ENCODE results near the gene SLC8A2.

Gene SLC8A2

GRCh38 chr19:47503826-47504150, 32.1 kb upstream of the SLC8A2 start:
- DNase-seq = no peak

- no peak for DNase-seq
These were observed 31.6 kb upstream of the SLC8A2 start for GRCh38 chr19:47503130-47503825.

- no peak for DNase-seq
These were observed 28.5 kb upstream of the SLC8A2 start for GRCh38 chr19:47499863-47500830.

GRCh38 chr19:47499371-47499770, 27.7 kb upstream of the SLC8A2 start:
- no peak for DNase-seq

- no peak for DNase-seq
These were observed 26.9 kb upstream of the SLC8A2 start for GRCh38 chr19:47498561-47498960.

GRCh38 chr19:47497821-47498520, 26.3 kb upstream of the SLC8A2 start:
- no peak for DNase-seq

GRCh38 chr19:47497050-47497766, 25.5 kb upstream of the SLC8A2 start:
- no peak for DNase-seq

- DNase-seq = no peak
These were observed 24.0 kb upstream of the SLC8A2 start for GRCh38 chr19:47495478-47496372.

GRCh38 chr19:47494729-47495128, 23.0 kb upstream of the SLC8A2 start:
- DNase-seq = no peak

- no peak for DNase-seq
These were observed 22.5 kb upstream of the SLC8A2 start for GRCh38 chr19:47494211-47494547.

GRCh38 chr19:47493378-47494210, 21.9 kb upstream of the SLC8A2 start:
- DNase-seq = no peak

- no peak for DNase-seq
These were observed 21.1 kb upstream of the SLC8A2 start for GRCh38 chr19:47492571-47493377.

- DNase-seq = no peak
These were observed 20.4 kb upstream of the SLC8A2 start for GRCh38 chr19:47492137-47492533.

- DNase-seq = no peak
These were observed 19.9 kb upstream of the SLC8A2 start for GRCh38 chr19:47491358-47492136.

- DNase-seq = no peak
These were observed 19.2 kb upstream of the SLC8A2 start for GRCh38 chr19:47490847-47491246.

- DNase-seq = peak in 1 of 5 experiments; percentile 20
These were observed 18.3 kb upstream of the SLC8A2 start for GRCh38 chr19:47490031-47490430.

GRCh38 chr19:47489072-47489914, 17.6 kb upstream of the SLC8A2 start:
- DNase-seq = no peak

Measured in T-helper 2 cell (primary cell).